ENCODE results near the gene RAPGEFL1. TPM values are rescaled to one million over a fixed set of nuclear protein-coding genes. Genes with fewer than 3 reads are reported as not detected.

RAPGEFL1 gene
- total RNA-seq, 1 experiment from 2014 or later: 14.0 TPM

DNA sequence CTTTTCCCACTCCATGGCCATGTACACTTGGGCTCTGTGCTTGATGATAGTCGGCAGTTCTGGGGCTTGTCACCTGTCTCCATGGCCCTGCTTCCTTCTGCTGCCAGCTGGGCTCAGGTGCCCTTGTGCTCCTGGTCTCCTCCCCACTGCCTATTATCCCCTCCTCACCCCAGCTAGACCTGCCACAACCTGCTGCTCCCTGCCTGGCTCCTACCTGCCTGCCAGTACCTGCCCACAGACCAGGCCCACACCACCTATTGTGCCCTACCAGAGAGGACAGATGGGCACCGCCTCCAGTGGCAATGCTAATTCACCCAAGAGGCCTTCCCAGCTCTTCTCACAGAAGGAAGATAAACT, 538 bp upstream of the RAPGEFL1 start:
- intact Hi-C loops (cut with micrococcal nuclease; ENCODE audit: unreplicated experiment): no loop called here
- no peaks in the 10 kb centered on the region for H3K27me3 ChIP-seq (ENCODE audit: insufficient read depth, low read depth)
- no peaks in the 10 kb centered on the region for H4K20me1 ChIP-seq (ENCODE audit: insufficient read depth)
- no peaks in the 10 kb centered on the region for H3K9me3 ChIP-seq (ENCODE audit: insufficient read depth, low read depth)
- TF ChIP-seq EZH2 (IDR thresholded peaks at IDR 0.05; ENCODE audit: low read depth): no peak
- TF ChIP-seq, protein P1, sequence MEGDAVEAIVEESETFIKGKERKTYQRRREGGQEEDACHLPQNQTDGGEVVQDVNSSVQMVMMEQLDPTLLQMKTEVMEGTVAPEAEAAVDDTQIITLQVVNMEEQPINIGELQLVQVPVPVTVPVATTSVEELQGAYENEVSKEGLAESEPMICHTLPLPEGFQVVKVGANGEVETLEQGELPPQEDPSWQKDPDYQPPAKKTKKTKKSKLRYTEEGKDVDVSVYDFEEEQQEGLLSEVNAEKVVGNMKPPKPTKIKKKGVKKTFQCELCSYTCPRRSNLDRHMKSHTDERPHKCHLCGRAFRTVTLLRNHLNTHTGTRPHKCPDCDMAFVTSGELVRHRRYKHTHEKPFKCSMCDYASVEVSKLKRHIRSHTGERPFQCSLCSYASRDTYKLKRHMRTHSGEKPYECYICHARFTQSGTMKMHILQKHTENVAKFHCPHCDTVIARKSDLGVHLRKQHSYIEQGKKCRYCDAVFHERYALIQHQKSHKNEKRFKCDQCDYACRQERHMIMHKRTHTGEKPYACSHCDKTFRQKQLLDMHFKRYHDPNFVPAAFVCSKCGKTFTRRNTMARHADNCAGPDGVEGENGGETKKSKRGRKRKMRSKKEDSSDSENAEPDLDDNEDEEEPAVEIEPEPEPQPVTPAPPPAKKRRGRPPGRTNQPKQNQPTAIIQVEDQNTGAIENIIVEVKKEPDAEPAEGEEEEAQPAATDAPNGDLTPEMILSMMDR (conservative IDR thresholded peaks at IDR 0.05): no peak
- peaks cover 54% of the 10 kb centered on the region for H3F3A ChIP-seq (ENCODE audit: insufficient read depth, low read depth)
- POLR2A ChIA-PET (ENCODE audit: unreplicated experiment): no interaction called here
- H3K36me3 ChIP-seq (ENCODE audit: low read depth): no peaks in the 10 kb centered on the region
- CTCF ChIA-PET: interaction anchor here (0.6 kb wide), 1 partner anchor 264 kb away, joined by 5 read pairs; no protein-coding TSS in a partner anchor
- H3K27ac ChIP-seq: no peak overlapping the region
- 0 out of 2 replicates have a peak, but pooled peaks cover 4% of the 10 kb centered on the region for H3K79me2 ChIP-seq (ENCODE audit: low read depth)
- no peaks in the 10 kb centered on the region for H3K9me2 ChIP-seq (ENCODE audit: insufficient read depth)
- peak overlapping the region; percentile 31; the same call in 1 of the 2 replicates for H2AFZ ChIP-seq
- H3K4me2 ChIP-seq: peak overlapping the region; percentile 97
- no TSS peak for BruUV-seq (replicated peaks)
- DNase-seq: peak in 1 of 2 experiments; percentile 44
- H3K4me1 ChIP-seq (replicated peaks; ENCODE audit: insufficient read depth): peaks cover 56% of the 10 kb centered on the region
- H3K4me3 ChIP-seq: peak overlapping the region; percentile 81; the same call in 1 of the 2 replicates

DNA sequence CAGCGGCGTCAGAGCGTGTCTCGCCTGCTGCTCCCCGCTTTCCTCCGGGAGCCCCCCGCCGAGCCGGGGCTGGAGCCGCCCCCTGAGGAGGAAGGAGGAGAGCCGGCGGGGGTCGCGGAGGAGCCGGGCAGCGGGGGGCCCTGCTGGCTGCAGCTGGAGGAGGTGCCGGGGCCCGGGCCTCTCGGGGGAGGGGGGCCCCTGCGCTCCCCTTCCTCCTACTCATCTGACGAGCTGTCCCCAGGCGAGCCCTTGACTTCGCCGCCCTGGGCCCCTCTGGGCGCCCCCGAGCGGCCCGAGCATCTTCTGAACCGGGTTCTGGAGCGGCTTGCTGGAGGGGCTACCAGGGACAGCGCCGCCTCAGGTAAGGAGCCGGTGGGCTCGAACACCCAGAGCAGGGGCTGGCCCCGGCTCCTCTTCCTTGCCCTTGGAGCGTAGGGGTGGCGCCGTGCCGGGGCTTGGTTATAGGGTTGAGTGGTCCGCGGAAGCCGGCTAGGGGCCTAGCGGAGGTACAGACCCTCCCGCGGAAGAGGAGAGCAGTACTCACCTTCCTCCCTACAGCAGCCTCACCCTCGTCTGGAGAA, 841 bp downstream of the RAPGEFL1 start:
- ChIA-PET CTCF (interaction anchor here (0.6 kb wide), 1 partner anchor 65 kb away, joined by 3 read pairs; no protein-coding TSS in a partner anchor), POLR2A (ENCODE audit: unreplicated experiment) (interaction anchor here (0.5 kb wide), 1 partner anchor 305 kb away, joined by 11 read pairs; no protein-coding TSS in a partner anchor)
- no peaks in the 10 kb centered on the region for H3K36me3 ChIP-seq (ENCODE audit: low read depth)
- 0 out of 2 replicates have a peak, but pooled peaks cover 4% of the 10 kb centered on the region for H3K79me2 ChIP-seq (ENCODE audit: low read depth)
- no peak for TF ChIP-seq EZH2 (IDR thresholded peaks at IDR 0.05; ENCODE audit: low read depth)
- TF ChIP-seq, protein P1 (conservative IDR thresholded peaks at IDR 0.05): no peak
- H3K9me3 ChIP-seq (ENCODE audit: insufficient read depth, low read depth): no peaks in the 10 kb centered on the region
- no TSS peak for BruUV-seq (replicated peaks)
- H3F3A ChIP-seq (ENCODE audit: insufficient read depth, low read depth): peaks cover 57% of the 10 kb centered on the region
- H4K20me1 ChIP-seq (ENCODE audit: insufficient read depth): no peaks in the 10 kb centered on the region
- H3K4me3 ChIP-seq: peak overlapping the region; percentile 81; the same call in 1 of the 2 replicates
- peak overlapping the region; percentile 97 for H3K4me2 ChIP-seq
- H2AFZ ChIP-seq: no peak overlapping the region
- H3K9me2 ChIP-seq (ENCODE audit: insufficient read depth): no peaks in the 10 kb centered on the region
- H3K27me3 ChIP-seq (ENCODE audit: insufficient read depth, low read depth): no peaks in the 10 kb centered on the region
- H3K27ac ChIP-seq: no peak overlapping the region
- no peak for DNase-seq
- peaks cover 62% of the 10 kb centered on the region for H3K4me1 ChIP-seq (replicated peaks; ENCODE audit: insufficient read depth)
- intact Hi-C loops (cut with micrococcal nuclease; ENCODE audit: unreplicated experiment): no loop called here

DNA sequence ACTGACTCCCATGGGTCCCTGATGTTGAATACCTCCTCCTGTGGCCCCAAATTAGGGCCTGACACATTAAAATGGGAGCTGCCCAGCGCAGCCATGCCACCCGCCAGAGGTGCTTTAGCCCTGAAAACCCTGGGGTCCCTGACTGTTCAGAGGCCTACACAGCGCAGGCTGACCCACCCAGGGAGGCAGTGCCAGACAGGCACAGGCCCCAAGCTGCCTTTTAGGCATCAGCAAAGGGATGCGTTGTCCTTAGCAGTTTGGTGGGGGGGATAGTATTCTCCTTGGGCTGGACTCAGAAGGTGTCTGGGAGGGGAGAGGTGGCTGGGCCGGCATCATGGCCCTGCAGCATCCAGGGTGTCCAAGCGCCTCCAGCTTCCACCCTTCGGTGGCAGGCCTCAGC, 1.4 kb downstream of the RAPGEFL1 start:
- peaks cover 62% of the 10 kb centered on the region for H3K4me1 ChIP-seq (replicated peaks; ENCODE audit: insufficient read depth)
- H4K20me1 ChIP-seq (ENCODE audit: insufficient read depth): no peaks in the 10 kb centered on the region
- H3K9me2 ChIP-seq (ENCODE audit: insufficient read depth): no peaks in the 10 kb centered on the region
- no peaks in the 10 kb centered on the region for H3K9me3 ChIP-seq (ENCODE audit: insufficient read depth, low read depth)
- no peak overlapping the region for H2AFZ ChIP-seq
- H3K27ac ChIP-seq: no peak overlapping the region
- H3K36me3 ChIP-seq (ENCODE audit: low read depth): no peaks in the 10 kb centered on the region
- no peak overlapping the region for H3K4me3 ChIP-seq
- TF ChIP-seq EZH2 (IDR thresholded peaks at IDR 0.05; ENCODE audit: low read depth): no peak
- TF ChIP-seq, protein P1 (conservative IDR thresholded peaks at IDR 0.05): no peak
- H3K79me2 ChIP-seq (ENCODE audit: low read depth): 0 out of 2 replicates have a peak, but pooled peaks cover 4% of the 10 kb centered on the region
- no peaks in the 10 kb centered on the region for H3K27me3 ChIP-seq (ENCODE audit: insufficient read depth, low read depth)
- DNase-seq: no peak
- peak overlapping the region; percentile 97 for H3K4me2 ChIP-seq
- POLR2A ChIA-PET (ENCODE audit: unreplicated experiment): no interaction called here
- CTCF ChIA-PET: interaction anchor here (0.6 kb wide), 1 partner anchor 27 kb away, joined by 8 read pairs; no protein-coding TSS in a partner anchor
- no TSS peak for BruUV-seq (replicated peaks)
- peaks cover 57% of the 10 kb centered on the region for H3F3A ChIP-seq (ENCODE audit: insufficient read depth, low read depth)
- intact Hi-C loops (cut with micrococcal nuclease; ENCODE audit: unreplicated experiment): no loop called here
